HG03060 (cell line): ENCODE data around the gene TRIO.

Source experiments
- ATAC-seq: cut with Tn5 transposase; IDR thresholded peaks from one replicate; pipeline ENCODE4 v1.9.1; 2021; ENCODE audit warnings: low read depth, moderate number of reproducible peaks; ENCODE audit not compliant: unreplicated experiment

Gene TRIO

GRCh38 chr5:14308384-14309154 is 165.4 kb downstream of the TRIO start:
- no peak for ATAC-seq

- no peak for ATAC-seq
Measured at GRCh38 chr5:14309199-14309598, 166.1 kb downstream of the TRIO start.

- no peak for ATAC-seq
Measured at GRCh38 chr5:14309878-14310531, 166.9 kb downstream of the TRIO start.

DNA sequence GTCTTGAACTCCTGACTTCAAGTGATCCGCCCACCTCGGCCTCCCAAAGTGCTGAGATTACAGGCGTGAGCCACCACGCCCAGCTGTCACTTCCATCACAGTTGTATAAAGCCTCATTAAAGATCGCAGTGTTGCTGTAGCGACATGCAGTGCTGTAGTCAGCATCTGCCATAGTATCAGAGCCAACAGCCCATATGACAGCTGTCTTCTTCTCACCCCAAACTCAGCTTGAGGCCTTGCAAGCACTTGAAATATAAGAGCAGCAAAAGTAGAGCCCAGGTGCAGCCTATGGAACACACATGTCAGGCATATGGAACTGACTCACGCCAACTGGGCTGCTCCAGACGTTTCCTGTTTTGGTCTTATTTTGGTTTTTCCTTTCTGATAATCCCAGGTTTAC is 167.8 kb downstream of the TRIO start:
- ATAC-seq: no peak

- ATAC-seq: no peak
Measured at GRCh38 chr5:14313986-14314690, 171.0 kb downstream of the TRIO start.

DNA sequence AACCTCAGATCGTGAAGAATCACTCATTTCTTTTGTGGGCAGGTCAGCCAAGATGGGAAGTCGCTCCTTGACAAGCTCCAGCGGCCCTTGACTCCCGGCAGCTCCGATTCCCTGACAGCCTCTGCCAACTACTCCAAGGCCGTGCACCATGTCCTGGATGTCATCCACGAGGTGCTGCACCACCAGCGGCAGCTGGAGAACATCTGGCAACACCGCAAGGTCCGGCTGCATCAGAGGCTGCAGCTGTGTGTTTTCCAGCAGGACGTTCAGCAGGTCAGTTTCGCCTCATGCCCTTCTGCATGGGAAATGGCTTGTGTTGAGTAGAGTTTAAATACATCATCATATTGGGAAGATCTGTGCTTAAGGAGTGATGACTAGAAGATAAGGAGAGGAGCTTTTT is 173.3 kb downstream of the TRIO start:
- ATAC-seq: no peak

DNA sequence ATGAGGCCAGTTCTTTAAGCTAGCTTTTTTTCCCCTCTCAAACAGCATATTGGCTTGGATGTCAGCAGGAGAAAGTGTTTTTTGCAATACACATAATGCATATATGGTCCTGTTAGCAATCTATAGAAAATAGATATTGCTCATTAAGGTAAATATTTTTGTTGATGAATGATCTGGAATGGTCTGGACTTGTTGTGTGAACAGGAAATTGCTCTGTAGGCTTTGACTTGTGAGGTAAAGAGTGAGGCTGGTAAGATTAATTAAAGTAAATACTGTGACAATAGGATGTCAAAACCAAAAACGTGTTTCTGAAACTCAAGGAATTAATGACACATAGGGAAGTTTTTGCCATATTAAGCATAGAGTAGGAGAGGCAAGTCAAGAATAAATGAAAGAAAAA is 176.0 kb downstream of the TRIO start:
- ATAC-seq: no peak

DNA sequence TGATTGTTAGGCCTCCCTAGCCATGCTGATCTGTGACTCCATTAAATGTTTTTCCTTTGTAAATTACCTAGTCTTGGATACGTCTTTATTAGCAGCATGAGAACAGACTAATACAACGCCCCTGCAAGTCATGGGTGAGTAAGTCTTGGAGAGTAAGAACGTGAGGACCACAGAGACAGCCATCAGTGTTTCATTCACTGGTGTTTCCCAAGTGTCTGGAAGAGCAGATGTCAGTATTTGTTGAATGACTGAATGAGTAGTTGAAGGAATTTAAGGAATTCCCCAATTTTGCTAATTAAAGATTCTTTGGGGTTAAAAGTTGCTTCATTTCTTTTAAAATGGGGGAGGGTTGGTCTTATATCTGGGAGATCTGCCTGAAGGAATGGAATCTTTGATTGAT is 178.8 kb downstream of the TRIO start:
- no peak for ATAC-seq

GRCh38 chr5:14322437-14323187 is 179.5 kb downstream of the TRIO start:
- ATAC-seq: no peak

DNA sequence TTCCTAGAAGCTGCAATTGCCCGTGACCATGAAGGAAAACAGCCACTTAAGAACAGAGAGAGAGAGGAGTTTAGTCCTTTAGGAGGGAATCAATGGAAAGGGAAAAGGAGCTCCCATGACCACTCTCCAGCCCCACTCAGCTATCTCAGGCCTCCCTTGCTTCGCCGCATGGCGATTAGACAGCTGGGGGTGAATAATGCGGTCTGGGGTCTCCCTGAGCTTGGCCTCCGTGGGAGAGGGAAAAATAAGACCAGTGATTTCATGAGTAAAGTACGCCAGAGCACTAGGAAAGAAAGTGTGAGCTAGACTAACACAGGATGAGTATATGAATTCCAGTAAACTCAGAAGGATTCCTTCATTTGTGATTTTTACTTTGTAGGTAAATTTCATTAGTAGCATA is 180.3 kb downstream of the TRIO start:
- ATAC-seq: no peak

DNA sequence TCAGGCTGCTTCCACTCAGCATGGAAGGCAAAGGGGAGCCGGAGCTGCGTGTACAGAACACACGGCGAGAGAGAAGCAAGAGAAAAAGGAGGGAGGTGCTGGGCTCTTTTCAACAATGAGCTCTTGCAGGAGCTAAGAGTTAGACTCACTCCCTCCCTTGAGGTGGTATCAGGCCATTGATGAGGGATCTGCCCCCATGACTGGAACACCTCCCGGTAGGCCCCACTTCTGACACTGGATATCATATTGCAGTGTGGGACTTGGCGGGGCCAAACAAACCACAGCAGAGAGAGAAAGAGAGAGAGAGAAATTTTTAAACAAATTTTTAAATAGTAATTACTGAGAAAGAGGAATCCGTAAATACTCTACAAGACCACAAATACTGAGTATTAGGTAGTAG is 182.2 kb downstream of the TRIO start:
- no peak for ATAC-seq

- ATAC-seq: no peak
Measured at GRCh38 chr5:14326035-14326903, 183.1 kb downstream of the TRIO start.

DNA sequence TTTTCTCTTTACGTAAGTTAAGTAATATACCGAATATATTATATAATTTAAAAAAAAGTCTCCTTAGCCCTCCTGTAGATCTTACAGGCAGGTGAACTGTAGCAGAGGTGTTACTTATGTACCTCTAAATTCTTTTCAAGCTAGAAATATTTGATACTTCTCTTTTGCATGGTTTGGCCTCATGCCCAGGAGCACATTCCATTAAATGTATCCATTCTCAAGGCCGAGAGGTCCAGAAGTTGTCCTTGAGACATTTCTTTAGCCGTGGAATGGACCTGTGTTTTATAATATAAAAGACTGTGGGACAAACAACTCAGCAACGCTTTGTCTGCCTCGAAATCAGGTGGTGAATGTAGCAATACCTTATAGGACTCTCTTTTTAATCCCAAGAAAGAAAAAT is 184.5 kb downstream of the TRIO start:
- ATAC-seq: no peak

DNA sequence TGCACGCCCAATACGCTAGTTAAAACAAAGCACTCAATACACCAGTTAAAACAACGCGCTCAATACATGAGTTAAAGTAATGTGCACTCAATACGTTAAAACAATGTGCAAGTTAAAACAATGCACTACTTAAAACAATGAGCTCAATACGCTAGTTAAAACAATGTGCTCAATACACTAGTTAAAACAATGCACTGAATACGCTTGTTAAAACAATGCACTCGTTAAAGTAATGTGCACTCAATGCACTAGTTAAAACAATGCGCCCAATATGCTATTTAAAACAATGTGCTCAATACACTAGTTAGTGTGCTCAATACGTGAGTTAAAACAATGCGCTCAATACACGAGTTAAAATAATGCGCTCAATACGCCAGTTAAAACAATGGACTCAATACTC is 185.0 kb downstream of the TRIO start:
- no peak for ATAC-seq

- no peak for ATAC-seq
Measured at GRCh38 chr5:14330291-14330690, 187.1 kb downstream of the TRIO start.

GRCh38 chr5:14330729-14331385 is 187.7 kb downstream of the TRIO start:
- ATAC-seq: no peak

DNA sequence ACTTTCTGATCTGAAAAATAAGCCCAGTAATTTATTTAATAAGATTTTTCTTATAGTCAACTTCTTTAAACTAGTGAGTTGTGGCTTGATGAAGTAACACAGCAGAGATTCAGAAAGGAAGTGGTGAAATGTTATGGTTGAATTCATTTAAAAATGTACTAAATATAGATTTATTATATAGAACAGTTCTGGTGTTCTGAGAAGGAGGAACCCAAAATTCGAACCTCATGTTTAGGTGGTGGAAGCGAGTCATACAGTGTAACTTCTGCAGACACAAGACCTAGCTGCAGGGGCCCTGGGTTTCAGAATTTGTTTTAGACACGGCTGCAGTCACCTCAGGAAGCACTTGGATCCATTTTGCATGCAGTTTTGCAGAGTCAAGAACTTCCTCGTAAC is 188.2 kb downstream of the TRIO start:
- peak; percentile 48 for ATAC-seq

DNA sequence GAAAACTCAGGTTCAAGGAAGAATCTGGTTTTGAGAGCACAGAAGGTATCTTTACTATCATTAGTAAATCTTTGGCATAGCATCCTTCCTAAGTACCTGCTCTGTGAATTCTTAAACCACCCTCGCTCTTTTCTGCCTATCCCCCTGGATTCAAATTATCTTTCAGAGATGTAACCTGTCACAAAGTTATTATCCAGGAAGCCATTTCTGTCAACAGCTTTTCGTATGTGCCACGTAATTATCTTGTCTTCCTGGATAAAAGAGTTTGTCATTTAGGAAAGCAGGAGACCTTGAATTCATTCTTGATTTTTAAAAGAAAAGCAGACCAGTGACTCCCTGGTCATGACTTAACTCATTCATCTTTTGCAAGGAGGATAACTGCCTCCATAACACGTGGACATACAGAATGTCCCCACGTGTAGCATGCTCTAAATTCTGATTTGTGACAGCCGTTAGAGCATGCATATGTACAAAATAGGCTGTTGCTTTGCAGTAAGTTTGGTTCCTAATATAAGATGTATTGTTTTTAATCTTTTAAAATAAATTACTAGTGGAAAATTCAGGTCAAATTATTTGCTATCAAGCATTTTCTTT is 189.0 kb downstream of the TRIO start:
- ATAC-seq: no peak

DNA sequence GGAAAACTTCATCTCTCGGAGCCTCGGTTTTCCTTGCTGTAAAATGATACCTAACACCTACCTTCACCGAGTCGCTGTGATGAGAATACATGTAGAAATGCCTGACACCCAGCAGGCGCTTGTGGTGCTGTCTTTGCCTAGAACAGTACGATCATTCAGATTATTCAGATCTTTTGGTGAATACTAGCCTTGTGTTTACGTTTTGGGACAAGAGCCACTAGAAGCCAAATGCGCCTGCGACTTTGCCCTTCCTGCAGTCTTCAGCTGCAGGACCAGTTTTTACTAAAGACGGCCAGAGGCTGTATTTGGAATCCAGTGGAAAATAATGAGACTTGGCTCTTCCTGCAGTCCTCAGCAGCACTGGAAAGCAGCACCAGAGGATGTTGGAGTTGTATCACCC is 189.6 kb downstream of the TRIO start:
- ATAC-seq: no peak
